Measurements from ENCODE around the gene MAP3K5. TPM values are rescaled to one million over a fixed set of nuclear protein-coding genes. Genes with fewer than 3 reads are reported as not detected.
A peak's percentile ranks its signal among the peaks of the same experiment; 100 is the strongest.

The MAP3K5 gene
- total and polyA plus RNA-seq, 12 donors: 41.9 to 306 (median 215) TPM

DNA sequence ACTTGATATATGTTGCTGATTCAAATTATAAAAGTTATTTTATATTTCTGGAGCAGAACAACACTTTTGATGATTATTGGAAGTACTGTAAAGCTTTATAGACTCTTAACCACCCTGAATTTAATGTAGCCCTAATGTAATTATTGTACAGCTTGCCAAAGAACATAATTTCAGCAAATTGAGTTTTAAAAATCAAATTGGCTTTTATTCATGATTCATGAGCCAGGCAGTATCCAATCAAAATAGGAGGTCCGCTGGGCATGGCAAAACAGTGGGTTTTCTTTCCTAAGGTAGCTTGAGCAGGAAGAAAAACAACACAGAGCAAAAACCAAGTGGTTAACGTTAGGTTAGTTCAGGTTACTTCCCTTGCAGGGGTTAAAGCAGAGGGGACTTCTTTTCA is 177.3 kb downstream of the MAP3K5 start:
- H3K4me1 ChIP-seq (replicated peaks in 1 of 2): peaks cover 10 to 26% of the 10 kb centered on the region in 2 donors
- H3K36me3 ChIP-seq (replicated peaks in 1 of 2): peaks cover 0 to 38% of the 10 kb centered on the region in 2 donors
- H3K4me3 ChIP-seq: no peak overlapping the region
- no peaks in the 10 kb centered on the region for H3K9me3 ChIP-seq (replicated peaks in 1 of 3)
- no peaks in the 10 kb centered on the region for H3K27me3 ChIP-seq
- 60 to 77% (median 68%) methylated on average over 2 of the region's 2 CpGs for WGBS, 4 donors
- intact Hi-C loops (cut with DNase I): no loop called here
- peak overlapping the region in 1 of 5 donors; percentile 1 for H3K27ac ChIP-seq
- DNase-seq: no peak
- TF ChIP-seq, protein P1, sequence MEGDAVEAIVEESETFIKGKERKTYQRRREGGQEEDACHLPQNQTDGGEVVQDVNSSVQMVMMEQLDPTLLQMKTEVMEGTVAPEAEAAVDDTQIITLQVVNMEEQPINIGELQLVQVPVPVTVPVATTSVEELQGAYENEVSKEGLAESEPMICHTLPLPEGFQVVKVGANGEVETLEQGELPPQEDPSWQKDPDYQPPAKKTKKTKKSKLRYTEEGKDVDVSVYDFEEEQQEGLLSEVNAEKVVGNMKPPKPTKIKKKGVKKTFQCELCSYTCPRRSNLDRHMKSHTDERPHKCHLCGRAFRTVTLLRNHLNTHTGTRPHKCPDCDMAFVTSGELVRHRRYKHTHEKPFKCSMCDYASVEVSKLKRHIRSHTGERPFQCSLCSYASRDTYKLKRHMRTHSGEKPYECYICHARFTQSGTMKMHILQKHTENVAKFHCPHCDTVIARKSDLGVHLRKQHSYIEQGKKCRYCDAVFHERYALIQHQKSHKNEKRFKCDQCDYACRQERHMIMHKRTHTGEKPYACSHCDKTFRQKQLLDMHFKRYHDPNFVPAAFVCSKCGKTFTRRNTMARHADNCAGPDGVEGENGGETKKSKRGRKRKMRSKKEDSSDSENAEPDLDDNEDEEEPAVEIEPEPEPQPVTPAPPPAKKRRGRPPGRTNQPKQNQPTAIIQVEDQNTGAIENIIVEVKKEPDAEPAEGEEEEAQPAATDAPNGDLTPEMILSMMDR (IDR thresholded peaks at IDR 0.05): no peak
- no peak for TF ChIP-seq POLR2A (IDR thresholded peaks at IDR 0.05)

DNA sequence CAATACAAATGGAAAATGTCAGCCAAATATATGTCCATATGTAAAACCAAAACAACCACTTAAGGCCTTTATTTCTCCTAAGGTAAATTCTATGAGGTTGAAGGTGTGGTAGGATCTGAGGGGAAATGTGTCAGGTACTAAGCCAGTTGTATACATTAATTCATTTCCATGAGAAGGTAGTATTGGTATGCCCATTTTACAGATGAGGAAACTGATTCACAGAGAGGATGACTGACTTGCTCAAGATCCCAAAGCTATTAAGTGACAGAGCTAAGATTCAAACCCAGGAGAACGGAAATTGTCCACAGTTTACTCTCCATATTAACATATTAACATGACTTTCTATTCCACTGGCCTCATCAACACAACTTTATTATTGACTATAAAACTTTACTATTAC is 177.9 kb downstream of the MAP3K5 start:
- intact Hi-C loops (cut with DNase I): no loop called here
- no peaks in the 10 kb centered on the region for H3K27me3 ChIP-seq
- no peaks in the 10 kb centered on the region for H3K9me3 ChIP-seq (replicated peaks in 1 of 3)
- WGBS, 4 donors: 88 to 93% (median 92%) methylated on average over 1 of the region's 1 CpG
- no peak for DNase-seq
- H3K4me3 ChIP-seq: no peak overlapping the region
- H3K27ac ChIP-seq: no peak overlapping the region
- H3K4me1 ChIP-seq (replicated peaks in 1 of 2): peaks cover 15 to 33% of the 10 kb centered on the region in 2 donors
- no peak for TF ChIP-seq POLR2A (IDR thresholded peaks at IDR 0.05)
- TF ChIP-seq, protein P1 (IDR thresholded peaks at IDR 0.05): no peak
- H3K36me3 ChIP-seq (replicated peaks in 1 of 2): peaks cover 0 to 38% of the 10 kb centered on the region in 2 donors

DNA sequence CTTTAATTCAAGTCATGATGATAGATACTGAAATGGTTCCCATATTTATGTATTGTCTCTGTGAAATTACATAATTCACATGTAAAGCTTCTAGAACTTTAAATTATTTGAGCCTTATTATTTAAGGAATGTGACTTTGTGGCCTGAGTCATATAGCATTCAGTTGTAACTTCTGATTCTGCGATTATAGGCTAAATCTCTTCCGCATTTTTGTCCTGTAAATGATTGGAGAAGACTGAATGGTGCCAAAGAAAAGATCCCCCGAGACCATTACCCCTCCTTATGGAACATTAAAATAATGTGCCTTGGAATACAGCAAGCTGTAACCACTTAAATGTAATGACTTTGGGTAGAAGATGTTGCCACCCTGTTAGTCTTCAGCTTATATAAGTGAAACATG is 178.8 kb downstream of the MAP3K5 start:
- Histone ChIP-seq H3K9me3 (replicated peaks in 1 of 3) (no peaks in the 10 kb centered on the region), H3K36me3 (replicated peaks in 1 of 2) (peaks cover 0 to 37% of the 10 kb centered on the region in 2 donors), H3K27ac (no peak overlapping the region), H3K27me3 (no peaks in the 10 kb centered on the region), H3K4me1 (replicated peaks in 1 of 2) (peaks cover 15 to 42% of the 10 kb centered on the region in 2 donors), H3K4me3 (no peak overlapping the region)
- WGBS, 4 donors: 90 to 94% (median 91%) methylated on average over 3 of the region's 3 CpGs
- TF ChIP-seq, protein P1 (IDR thresholded peaks at IDR 0.05): no peak
- TF ChIP-seq POLR2A (IDR thresholded peaks at IDR 0.05): no peak
- DNase-seq: no peak
- intact Hi-C loops (cut with DNase I): no loop called here

DNA sequence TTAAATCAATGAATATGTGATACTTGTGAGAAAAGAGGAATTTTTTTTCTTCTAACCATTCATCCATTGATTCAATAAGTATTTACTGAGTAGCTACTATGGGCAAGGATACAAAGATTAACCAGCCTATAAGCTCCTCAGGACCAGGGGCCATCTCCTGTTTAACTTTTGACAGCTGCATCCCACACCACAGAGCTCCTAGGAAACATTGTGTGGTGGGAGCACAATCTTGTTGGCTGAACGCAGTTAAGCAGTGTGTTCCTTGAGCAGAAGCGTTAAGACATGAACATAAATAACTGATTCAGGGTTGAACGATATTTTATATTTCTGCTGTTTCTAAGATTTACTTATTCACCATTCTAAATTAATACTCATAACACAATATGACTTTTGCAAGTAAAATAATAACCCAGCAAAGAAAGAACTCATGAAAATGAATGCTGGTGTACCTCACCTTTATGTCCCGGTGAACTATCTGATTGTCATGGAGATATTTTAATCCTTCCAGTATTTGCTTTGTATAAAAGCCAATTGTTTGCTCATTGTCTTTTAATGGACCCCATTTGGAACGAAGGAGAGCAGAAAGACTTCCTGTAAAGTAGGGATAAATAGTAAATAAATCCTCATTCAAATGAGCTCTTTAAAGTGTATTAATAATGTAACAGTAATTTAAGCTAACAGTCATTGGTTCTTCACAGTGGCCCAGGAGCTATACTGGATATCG is 179.4 kb downstream of the MAP3K5 start:
- Histone ChIP-seq H3K4me3 (no peak overlapping the region), H3K9me3 (replicated peaks in 1 of 3) (no peaks in the 10 kb centered on the region), H3K36me3 (replicated peaks in 1 of 2) (peaks cover 0 to 37% of the 10 kb centered on the region in 2 donors), H3K27ac (no peak overlapping the region), H3K4me1 (replicated peaks in 1 of 2) (peaks cover 21 to 48% of the 10 kb centered on the region in 2 donors), H3K27me3 (no peaks in the 10 kb centered on the region)
- WGBS, 4 donors: 86 to 94% (median 90%) methylated on average over 6 of the region's 6 CpGs
- TF ChIP-seq, protein P1 (IDR thresholded peaks at IDR 0.05): no peak
- no peak for TF ChIP-seq POLR2A (IDR thresholded peaks at IDR 0.05)
- intact Hi-C loops (cut with DNase I): no loop called here
- DNase-seq: no peak

All from adrenal gland (tissue), 12 donors.